H1 (cell line): ENCODE results near the gene CTRL. TPM values are rescaled to one million over a fixed set of nuclear protein-coding genes. Genes with fewer than 3 reads are reported as not detected.

Experiments
- CTCF ChIA-PET: fragments of 300-600 bp; sonication (Branson Sonifier 250); formaldehyde crosslinking; loops from one replicate; lab custom pipeline; 2021; ENCODE audit not compliant: partially characterized antibody; lab: Charles Lee
- POLR2A ChIA-PET: fragments of 300-600 bp; sonication (Branson Sonifier 250); formaldehyde crosslinking; loops from one replicate; lab custom pipeline; 2021; ENCODE audit warnings: inconsistent platforms; ENCODE audit not compliant: partially characterized antibody; lab: Charles Lee
- DNase-seq, 2 experiments: peaks; one replicate each; pipeline versions ENCODE4 v3.0.0 to v3.0.0-alpha.2; 2010 to 2022; ENCODE audit warnings: low spot score in 2 of 2, low read depth in 1 of 2, mixed read lengths in 1 of 2
- FAIRE-seq: peaks from 2 replicates; lab custom pipeline; 2011; peaks lifted over from hg19 to GRCh38; lab: Jason Lieb, UNC
- H2AFZ ChIP-seq: 2 replicates; pipeline ENCODE4 v1.8.1; 2012; ENCODE audit warnings: low read length, inconsistent platforms
- H2AK5ac ChIP-seq: 2 replicates; pipeline ENCODE4 v1.6.1; 2013; ENCODE audit warnings: low read depth, low read length
- H2BK120ac ChIP-seq: replicated peaks from 2 replicates; pipeline ENCODE3; 2013; ENCODE audit warnings: low read depth, low read length, inconsistent platforms
- H2BK12ac ChIP-seq: 2 replicates; pipeline ENCODE4 v1.6.1; 2013; ENCODE audit warnings: low read depth, low read length
- H2BK15ac ChIP-seq: 2 replicates; pipeline ENCODE4 v1.6.1; 2013; ENCODE audit warnings: low read length
- H2BK20ac ChIP-seq: 2 replicates; pipeline ENCODE4 v1.6.1; 2013; ENCODE audit warnings: low read length
- H2BK5ac ChIP-seq: 2 replicates; pipeline ENCODE4 v1.6.1; 2013; ENCODE audit warnings: low read depth, low read length
- H3K14ac ChIP-seq: 2 replicates; pipeline ENCODE4 v1.6.1; 2013; ENCODE audit warnings: inconsistent platforms; ENCODE audit not compliant: insufficient read length
- H3K18ac ChIP-seq: 2 replicates; pipeline ENCODE4 v1.6.1; 2013; ENCODE audit warnings: low read length; ENCODE audit errors: extremely low read depth
- H3K23ac ChIP-seq: 2 replicates; pipeline ENCODE4 v1.6.1; 2013; ENCODE audit warnings: inconsistent platforms; ENCODE audit not compliant: insufficient read length
- H3K23me2 ChIP-seq: 2 replicates; pipeline ENCODE4 v1.6.1; 2013; ENCODE audit warnings: low read depth, low read length
- H3K27ac ChIP-seq: 2 replicates; pipeline ENCODE4 v1.6.1; 2011; ENCODE audit warnings: low read depth, low read length, inconsistent platforms
- H3K27me3 ChIP-seq, 4 experiments: replicated peaks in 1 of 4; 1 replicate in 1 of 4; 2 replicates in 3 of 4; pipeline versions ENCODE4 v1.6.1 to v1.8.1; 2011 to 2013; ENCODE audit warnings: low read length in 3 of 4, mild to moderate bottlenecking in 3 of 4, inconsistent platforms in 2 of 4, mixed read lengths in 2 of 4, moderate library complexity in 1 of 4; ENCODE audit not compliant: control insufficient read depth in 3 of 4, insufficient read depth in 3 of 4; ENCODE audit errors: extremely low read depth in 1 of 4
- H3K36me3 ChIP-seq, 4 experiments: 2 replicates each; pipeline versions ENCODE4 v1.6.1 to v1.8.1; 2011 to 2013; ENCODE audit warnings: mild to moderate bottlenecking in 4 of 4, low read length in 3 of 4, moderate library complexity in 2 of 4, control low read depth in 1 of 4, inconsistent platforms in 1 of 4; ENCODE audit not compliant: insufficient read depth in 4 of 4, control insufficient read depth in 2 of 4
- H3K4ac ChIP-seq: replicated peaks from 2 replicates; pipeline ENCODE3; 2013; ENCODE audit warnings: low read length, low read depth, mixed read lengths, inconsistent platforms; ENCODE audit not compliant: insufficient read length
- H3K4me1 ChIP-seq, 4 experiments: replicated peaks in 1 of 4; 1 replicate in 1 of 4; 2 replicates in 3 of 4; pipeline versions ENCODE4 v1.6.1 to v1.8.1; 2011 to 2013; ENCODE audit warnings: low read length in 3 of 4, inconsistent platforms in 2 of 4, mixed read lengths in 1 of 4; ENCODE audit not compliant: insufficient read depth in 4 of 4, control insufficient read depth in 3 of 4
- H3K4me2 ChIP-seq, 2 experiments: 2 replicates each; pipeline versions ENCODE4 v1.6.1 to v1.8.1; 2011 to 2013; ENCODE audit warnings: low read depth in 2 of 2, low read length in 2 of 2, control low read depth in 1 of 2, inconsistent platforms in 1 of 2, mild to moderate bottlenecking in 1 of 2; ENCODE audit not compliant: insufficient read depth in 1 of 2
- H3K4me3 ChIP-seq, 4 experiments: fragments of 200-600, 300-600 bp in 1 of 4; sonication (generic), shearing (Covaris generic), sonication (Bioruptor Twin) in 1 of 4; 2 replicates each; pipeline versions ENCODE4 v1.5.1 to v1.8.1; 2011 to 2016; ENCODE audit warnings: low read length in 4 of 4, low read depth in 3 of 4, control low read depth in 2 of 4, inconsistent platforms in 2 of 4, mild to moderate bottlenecking in 2 of 4, mixed read lengths in 1 of 4, moderate library complexity in 1 of 4; ENCODE audit not compliant: insufficient read depth in 2 of 4; ENCODE audit errors: extremely low read depth in 1 of 4
- H3K56ac ChIP-seq: replicated peaks from 2 replicates; pipeline ENCODE3; 2013; ENCODE audit warnings: low read depth, mild to moderate bottlenecking, mixed read lengths, low read length, inconsistent platforms; ENCODE audit not compliant: insufficient read length
- H3K79me1 ChIP-seq: 2 replicates; pipeline ENCODE4 v1.6.1; 2013; ENCODE audit warnings: low read depth, low read length, control low read depth
- H3K79me2 ChIP-seq, 2 experiments: 2 replicates each; pipeline versions ENCODE4 v1.6.1 to v1.8.1; 2012 to 2013; ENCODE audit warnings: low read length in 2 of 2, mild to moderate bottlenecking in 2 of 2, inconsistent platforms in 1 of 2; ENCODE audit not compliant: insufficient read depth in 2 of 2, control insufficient read depth in 1 of 2
- H3K9ac ChIP-seq, 4 experiments: replicated peaks in 1 of 4; 1 replicate in 1 of 4; 2 replicates in 3 of 4; pipeline versions ENCODE4 v1.6.1 to v1.8.1; 2011 to 2013; ENCODE audit warnings: low read depth in 3 of 4, low read length in 3 of 4, control low read depth in 2 of 4, mild to moderate bottlenecking in 2 of 4, moderate library complexity in 2 of 4, inconsistent platforms in 1 of 4; ENCODE audit errors: extremely low read depth in 1 of 4
- H3K9me3 ChIP-seq, 2 experiments: 2 replicates each; pipeline versions ENCODE4 v1.6.1 to v1.8.1; 2012 to 2013; ENCODE audit warnings: mild to moderate bottlenecking in 2 of 2, moderate library complexity in 2 of 2, control low read depth in 1 of 2, inconsistent platforms in 1 of 2, low read depth in 1 of 2, low read length in 1 of 2, mixed read lengths in 1 of 2; ENCODE audit not compliant: insufficient read depth in 2 of 2
- H4K20me1 ChIP-seq, 2 experiments: replicated peaks in 1 of 2; 2 replicates each; pipeline versions ENCODE3 to v1.8.1; 2011 to 2013; ENCODE audit warnings: inconsistent platforms in 2 of 2, low read length in 2 of 2, mild to moderate bottlenecking in 1 of 2; ENCODE audit not compliant: insufficient read depth in 2 of 2, control insufficient read depth in 1 of 2
- H4K5ac ChIP-seq: 2 replicates; pipeline ENCODE4 v1.6.1; 2013; ENCODE audit warnings: low read length, low read depth, mixed read lengths, inconsistent platforms; ENCODE audit not compliant: insufficient read length
- H4K8ac ChIP-seq: 2 replicates; pipeline ENCODE4 v1.8.0; 2013; ENCODE audit warnings: mild to moderate bottlenecking, moderate library complexity, low read length, inconsistent platforms; ENCODE audit not compliant: insufficient read depth; ENCODE audit errors: extremely low read depth
- H4K91ac ChIP-seq: replicated peaks from 2 replicates; pipeline ENCODE3; 2013; ENCODE audit warnings: low read length, mixed read lengths, inconsistent platforms; ENCODE audit not compliant: insufficient read length
- BACH1 ChIP-seq: IDR thresholded peaks from 2 replicates; pipeline ENCODE4 v1.6.1; 2012; ENCODE audit warnings: low read length, improper control_type of control experiment
- CREB1 ChIP-seq: IDR thresholded peaks from 2 replicates; pipeline ENCODE4 v1.6.1; 2012; ENCODE audit warnings: inconsistent platforms
- RNF2 ChIP-seq: fragments of 200-900, 300-1000 bp; sonication (generic); IDR thresholded peaks from 2 replicates; pipeline ENCODE4 v1.7.1; 2016; ENCODE audit warnings: borderline replicate concordance, low read depth, mild to moderate bottlenecking, antibody characterized with exemption, low read length; ENCODE audit not compliant: poor library complexity, severe bottlenecking; ENCODE audit errors: missing control alignments
- SIN3A ChIP-seq, 2 experiments: IDR thresholded peaks in 1 of 2; conservative IDR thresholded peaks in 1 of 2; 2 replicates each; pipeline ENCODE4 v1.6.1; 2011 to 2012; ENCODE audit warnings: low read length in 2 of 2, improper control_type of control experiment in 1 of 2, low read depth in 1 of 2, mild to moderate bottlenecking in 1 of 2
- WGBS, 2 experiments: shearing (Covaris generic) in 1 of 2; methylation state at CpG; one replicate each; pipeline versions ENCODE4 v1.1.6 to v1.1.7; 2013 to 2015; ENCODE audit warnings: low lambda C conversion rate in 2 of 2, mixed read lengths in 2 of 2, inconsistent platforms in 1 of 2, low coverage in 1 of 2, missing lambda C conversion rate in 1 of 2; ENCODE audit not compliant: insufficient replicate concordance in 2 of 2, insufficient coverage in 1 of 2, insufficient read length in 1 of 2; ENCODE audit errors: extremely low coverage in 1 of 2, missing lambda C conversion rate in 1 of 2; 5-methylcytosine and 5-hydroxymethylcytosine counted together
- polyA plus RNA-seq, 7 experiments: library from polyadenylated mRNA; depleted of rRNA in 3 of 7; stranded (reverse) in 5 of 7; unstranded in 2 of 7; fragments of >200 nt in 5 of 7; fragments of 200-250 nt in 2 of 7; gene quantifications; 1 replicate in 5 of 7; 2 replicates in 1 of 7; 4 replicates in 1 of 7; pipeline versions ENCODE4 v1.2.1 to v1.2.3, GENCODE V29; 2011 to 2013; ENCODE audit warnings: missing spikeins in 2 of 7, mixed read lengths in 2 of 7
- total RNA-seq: library from RNA; stranded (reverse); fragmentation: NEBNext Ultra II Directional; extraction: Animal tissue kit (Norgen Biotek cat#: 25700); gene quantifications from 2 replicates; pipeline ENCODE4 v1.2.1, GENCODE V29; 2021

Gene CTRL
- total and polyA plus RNA-seq, 2 of the 8 experiments (the other 6 are each of a cell fraction or from before 2014, with no cell fraction given): 1.7 to 4.2 TPM

GRCh38 chr16:67944690-67945391 is 13.2 kb upstream of the CTRL start:
- H4K8ac ChIP-seq: peak overlapping the region; percentile 80; the same call in 1 of the 2 replicates
- H3K4me3 ChIP-seq: no peak overlapping the region
- no peak overlapping the region for H4K91ac ChIP-seq
- H3K4me2 ChIP-seq: no peak overlapping the region
- no peaks in the 10 kb centered on the region for H3K23me2 ChIP-seq
- no peak overlapping the region for H2BK15ac ChIP-seq
- no peak overlapping the region for H3K56ac ChIP-seq
- no peaks in the 10 kb centered on the region; a peak in 1 of 7 replicates for H3K4me1 ChIP-seq
- H2AFZ ChIP-seq: no peak overlapping the region
- H3K18ac ChIP-seq: no peak overlapping the region
- peaks cover 2% of the 10 kb centered on the region; the same call in 1 of the 2 replicates for H3K79me1 ChIP-seq
- FAIRE-seq (no peak), DNase-seq (no peak)
- H2BK12ac ChIP-seq: no peak overlapping the region
- no peaks in the 10 kb centered on the region for H3K79me2 ChIP-seq
- H3K9me3 ChIP-seq: no peaks in the 10 kb centered on the region
- H3K27ac ChIP-seq: no peak overlapping the region
- H2BK120ac ChIP-seq: no peak overlapping the region
- no peaks in the 10 kb centered on the region for H3K27me3 ChIP-seq
- H2AK5ac ChIP-seq: no peak overlapping the region
- peaks cover 15 to 45% of the 10 kb centered on the region in 2 experiments for H4K20me1 ChIP-seq
- WGBS, 2 experiments: 96% methylated on average over 24 of the region's 24 CpGs; no CpG with 5 or more reads in 1 of the 2 experiments
- no peak overlapping the region for H4K5ac ChIP-seq
- H3K4ac ChIP-seq: no peak overlapping the region
- H3K23ac ChIP-seq: no peak overlapping the region
- POLR2A ChIA-PET: interaction anchor here (0.9 to 6.8 kb wide), 11 partner anchors 9 to 291 kb away, joined by 3 to 31 read pairs (median 3); partner anchors contain the start of genes CTRL, DDX28, DPEP2NB and DUS2
- H2BK5ac ChIP-seq: no peak overlapping the region
- no peak overlapping the region for H2BK20ac ChIP-seq
- H3K14ac ChIP-seq: no peak overlapping the region
- peaks cover 5 to 38% (median 15%) of the 10 kb centered on the region in 4 experiments; a peak in 6 of 8 replicates for H3K36me3 ChIP-seq
- CTCF ChIA-PET: interaction anchor here (0.6 to 27.1 kb wide), 10 partner anchors 8 to 504 kb away, joined by 3 to 623 read pairs (median 4); partner anchors contain the start of genes CTRL, EDC4, NRN1L and PSKH1
- H3K9ac ChIP-seq: no peak overlapping the region
- TF ChIP-seq CREB1 (no peak), BACH1 (no peak), SIN3A (conservative IDR thresholded peaks at IDR 0.05 in 1 of 2, IDR thresholded peaks at IDR 0.05 in 1 of 2; ENCODE audit: low read depth in 1 of 2, low read length in 2 of 2) (no peak), RNF2 (no peak)
